ENCODE results near the gene PPP1R12B.
"Not testable (repeated sequence)": the region's sequence is repeated elsewhere in the genome, so short reads cannot be mapped to it uniquely, and the experiment has no call there.

PPP1R12B gene

DNA sequence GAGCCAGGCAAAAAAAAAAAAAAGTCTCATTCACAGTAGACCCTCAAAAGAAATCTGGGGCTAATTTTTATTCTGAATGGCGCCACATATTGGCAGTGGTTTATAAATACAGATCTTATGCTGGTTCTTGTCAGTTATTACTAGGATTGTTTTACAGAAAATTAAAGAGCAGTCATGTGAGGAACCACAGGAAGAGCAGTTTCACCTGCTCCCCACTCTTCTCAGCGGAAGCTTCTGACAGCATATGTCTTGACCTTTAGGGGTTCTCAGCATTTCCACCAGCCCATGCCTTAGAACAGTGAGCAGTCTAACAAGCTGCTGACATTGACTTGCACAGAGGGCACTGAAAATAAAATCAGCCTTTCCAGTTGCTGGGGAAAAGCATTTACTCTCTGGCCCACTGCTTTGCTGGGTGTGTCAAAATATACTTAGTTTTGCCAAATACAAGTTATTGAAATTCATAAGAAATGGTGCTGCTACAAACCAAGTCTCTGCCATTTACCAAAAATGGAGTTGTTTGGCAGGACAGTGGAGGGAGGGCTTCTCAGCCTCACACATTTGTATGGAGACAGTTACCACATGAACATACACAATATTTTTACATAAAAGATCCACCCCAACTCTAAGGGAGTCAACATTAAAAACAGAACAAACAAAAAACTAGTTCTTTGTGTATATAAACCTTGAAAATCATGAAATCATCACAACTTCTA lies 217.5 kb downstream of the PPP1R12B start:
- no peak for DNase-seq

DNA sequence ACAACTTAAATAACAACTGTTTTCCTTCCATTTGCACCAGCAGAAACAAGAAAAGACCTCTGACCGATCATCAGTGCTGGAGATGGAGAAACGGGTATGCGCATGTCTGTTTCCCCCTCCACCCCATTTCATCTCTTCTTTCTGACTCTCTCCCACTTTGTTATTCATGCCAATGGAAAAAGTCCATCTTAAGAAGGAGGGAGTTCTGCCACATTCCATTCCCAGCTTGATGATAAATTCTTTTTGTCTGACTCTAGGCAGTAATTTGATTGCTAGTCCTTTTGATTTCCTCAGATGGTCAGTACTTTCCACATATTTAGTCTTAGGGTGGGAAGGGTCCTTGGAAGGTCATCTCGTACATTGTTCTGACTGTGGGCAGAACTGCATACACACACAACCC lies 219.2 kb downstream of the PPP1R12B start:
- no peak for DNase-seq

DNA sequence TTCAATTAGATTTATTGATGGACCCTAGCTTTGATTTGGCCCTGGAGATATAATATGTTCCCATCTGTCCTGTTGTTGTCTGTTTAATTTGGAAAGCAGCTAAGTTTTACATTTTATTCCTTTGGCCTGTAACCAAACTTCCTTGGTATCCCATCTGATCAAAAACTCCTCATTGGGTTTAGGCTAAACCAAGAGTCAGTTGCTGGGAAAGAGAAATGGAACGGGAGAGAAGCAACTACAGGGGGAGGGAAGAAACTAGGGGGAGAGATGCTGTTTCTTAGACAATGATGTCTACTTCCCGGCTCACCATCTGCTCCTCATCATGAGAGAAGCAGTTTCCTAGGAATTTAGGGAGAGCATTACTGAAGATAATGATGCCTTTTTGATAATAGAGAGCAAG lies 219.9 kb downstream of the PPP1R12B start:
- DNase-seq: no peak

- no peak for DNase-seq
These were observed 220.3 kb downstream of the PPP1R12B start for GRCh38 chr1:202568826-202569225.

DNA sequence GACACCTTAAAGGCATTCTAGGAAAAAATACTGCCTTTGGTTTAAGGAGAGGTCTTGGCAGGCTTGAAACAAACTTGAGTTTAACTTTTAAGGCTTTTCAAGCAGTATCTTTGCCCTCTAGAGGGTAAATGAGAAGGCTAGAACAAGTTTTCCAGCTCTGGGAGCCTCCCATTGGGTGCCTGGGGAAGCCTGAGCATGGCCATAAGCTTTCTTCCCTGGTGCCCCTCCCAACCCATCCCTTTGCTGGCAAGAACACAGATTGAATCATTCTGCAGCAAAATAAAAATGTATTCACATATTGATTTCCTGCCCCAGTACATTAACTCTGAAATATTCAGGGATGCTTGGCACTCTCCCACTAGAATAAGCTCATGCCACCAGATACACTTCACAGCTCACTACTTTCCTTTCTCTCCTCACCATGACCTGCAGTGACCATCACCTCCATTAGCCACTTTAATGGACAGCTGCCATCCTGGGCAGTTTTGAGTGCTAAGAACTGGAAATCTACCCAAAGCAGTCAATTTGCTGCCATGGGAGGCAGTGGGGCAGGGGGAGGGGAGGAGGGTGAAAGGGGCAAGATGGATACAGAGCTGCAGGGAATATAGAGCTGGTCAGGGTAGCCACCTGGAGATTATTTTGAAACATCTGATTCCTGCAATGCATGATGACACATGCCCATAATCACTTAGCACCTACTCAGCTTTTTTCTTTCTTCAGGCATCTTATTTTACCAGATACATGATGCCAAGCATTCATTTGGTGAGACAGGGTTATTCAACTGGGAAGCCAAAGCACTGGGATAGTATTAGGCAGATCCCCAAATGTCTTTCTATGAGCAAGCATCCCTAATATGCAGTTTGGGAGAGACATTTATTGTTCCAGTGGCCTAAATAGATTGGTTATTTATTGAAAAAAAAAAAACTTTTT lies 221.2 kb downstream of the PPP1R12B start:
- DNase-seq: no peak

DNA sequence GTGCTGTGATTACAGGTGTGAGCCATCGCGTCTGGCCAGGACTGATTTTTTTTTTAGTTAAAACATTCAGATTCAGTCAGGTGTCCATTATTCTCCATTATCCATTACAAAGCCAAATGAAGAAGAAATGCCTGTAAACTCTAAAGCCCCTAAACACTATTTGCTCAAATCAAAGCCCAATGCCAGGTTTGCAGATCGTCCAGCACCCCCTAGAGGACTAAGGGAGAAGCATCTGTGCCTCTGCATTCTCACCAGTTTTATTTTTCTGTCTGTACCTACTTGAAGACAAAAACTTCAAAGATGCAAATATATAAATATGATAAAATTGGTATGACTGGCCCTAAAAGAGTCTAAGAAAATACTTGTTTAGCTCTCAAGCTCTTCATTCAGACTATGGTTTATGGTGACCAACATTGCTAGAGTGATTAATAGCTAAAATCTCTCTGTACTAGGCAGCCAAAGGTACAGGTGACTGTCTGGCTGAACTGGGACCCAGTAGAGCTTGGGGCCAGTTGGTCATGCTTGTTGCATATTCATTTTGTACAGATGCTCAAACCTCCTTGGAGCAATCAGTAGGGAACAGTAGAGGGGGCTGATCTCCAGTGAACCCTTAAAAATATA lies 223.3 kb downstream of the PPP1R12B start:
- DNase-seq: peak; percentile 23

DNA sequence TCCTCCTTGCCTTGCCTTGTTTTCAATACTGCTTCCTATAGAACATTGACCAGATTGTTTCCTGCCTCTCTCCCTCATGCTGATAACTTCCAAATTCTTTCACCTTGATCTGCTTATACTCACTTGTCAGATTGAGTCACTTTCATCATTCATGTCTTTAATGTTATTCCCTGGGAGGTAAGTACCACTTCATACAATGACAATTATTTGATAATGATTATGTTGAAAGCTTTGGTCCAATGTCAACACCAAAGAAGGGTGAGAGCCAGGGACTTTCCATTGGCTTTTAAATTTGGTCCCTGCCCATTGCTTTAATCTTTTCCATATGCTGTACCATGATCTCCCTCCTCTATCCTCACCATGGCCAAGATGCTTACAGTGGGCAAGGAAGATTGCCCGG lies 224.4 kb downstream of the PPP1R12B start:
- no peak for DNase-seq

- DNase-seq: no peak
These were observed 227.6 kb downstream of the PPP1R12B start for GRCh38 chr1:202575918-202576653.

GRCh38 chr1:202576816-202577215 lies 228.3 kb downstream of the PPP1R12B start:
- DNase-seq: no peak

DNA sequence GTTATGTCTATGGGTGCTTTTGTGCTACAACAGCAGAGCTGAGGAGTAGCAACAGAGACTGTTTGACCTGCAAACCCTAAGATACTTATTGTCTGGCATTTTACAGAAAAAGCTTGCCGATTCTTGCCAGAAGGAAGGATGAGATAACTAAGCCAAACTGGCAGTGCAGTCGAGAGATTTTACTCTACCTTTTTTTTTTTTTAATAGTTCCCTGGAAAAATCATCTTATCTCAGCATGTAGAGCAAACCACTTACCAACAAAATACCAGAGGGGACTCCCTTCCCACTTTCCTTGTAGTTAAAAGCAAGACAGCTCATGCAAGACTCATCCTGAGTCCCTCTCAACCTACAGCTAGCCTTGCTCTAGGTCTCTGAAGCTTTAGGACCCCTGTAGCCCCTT lies 228.9 kb downstream of the PPP1R12B start:
- no peak for DNase-seq

GRCh38 chr1:202578001-202578504 lies 229.6 kb downstream of the PPP1R12B start:
- no peak for DNase-seq

DNA sequence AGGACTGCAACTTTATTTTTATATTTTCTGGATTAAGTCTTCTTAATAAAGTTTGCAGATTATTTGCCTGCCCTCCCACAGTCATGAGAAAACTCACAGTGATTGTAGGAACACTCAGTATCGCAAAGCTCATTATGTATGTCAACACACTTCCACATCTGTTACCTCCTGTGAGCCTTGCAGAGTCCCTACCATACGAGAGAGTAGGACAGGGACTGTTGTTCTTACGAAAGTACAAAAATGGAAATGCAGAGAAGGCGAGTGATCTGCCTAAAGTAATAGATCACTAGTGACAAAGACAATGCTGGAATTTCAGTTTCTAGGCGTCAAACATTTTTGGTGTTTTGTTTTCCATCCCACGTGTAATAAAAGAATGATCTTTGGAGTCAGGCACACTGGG lies 230.1 kb downstream of the PPP1R12B start:
- DNase-seq: no peak

DNA sequence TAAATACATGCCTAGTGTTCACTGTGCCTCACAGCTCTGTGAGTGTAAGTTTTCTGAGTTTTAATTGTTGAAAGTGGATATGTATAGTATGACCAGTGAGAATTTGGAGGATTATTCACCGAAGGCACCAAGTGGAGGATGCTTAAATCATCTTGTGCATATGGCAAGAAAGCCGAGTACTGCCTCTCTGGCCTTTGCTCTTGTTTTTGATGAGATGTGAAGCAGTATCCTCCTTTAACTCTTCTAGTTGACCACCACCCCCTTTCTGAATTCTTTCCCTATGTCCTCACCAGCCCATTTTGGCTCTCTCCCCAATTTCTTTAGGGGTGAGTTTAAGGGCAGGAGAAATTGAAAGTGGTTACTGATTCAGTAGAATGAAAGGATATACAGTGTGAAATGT lies 231.3 kb downstream of the PPP1R12B start:
- no peak for DNase-seq

GRCh38 chr1:202580619-202581018 lies 232.1 kb downstream of the PPP1R12B start:
- no peak for DNase-seq

- not testable (repeated sequence) for DNase-seq
These were observed 233.9 kb downstream of the PPP1R12B start for GRCh38 chr1:202582350-202582749.

GRCh38 chr1:202584707-202585589 lies 236.4 kb downstream of the PPP1R12B start:
- DNase-seq: no peak

- DNase-seq: no peak
These were observed 237.1 kb downstream of the PPP1R12B start for GRCh38 chr1:202585590-202585933.

- DNase-seq: no peak
These were observed 237.7 kb downstream of the PPP1R12B start for GRCh38 chr1:202586018-202586821.

GRCh38 chr1:202586871-202587270 lies 238.4 kb downstream of the PPP1R12B start:
- no peak for DNase-seq

DNA sequence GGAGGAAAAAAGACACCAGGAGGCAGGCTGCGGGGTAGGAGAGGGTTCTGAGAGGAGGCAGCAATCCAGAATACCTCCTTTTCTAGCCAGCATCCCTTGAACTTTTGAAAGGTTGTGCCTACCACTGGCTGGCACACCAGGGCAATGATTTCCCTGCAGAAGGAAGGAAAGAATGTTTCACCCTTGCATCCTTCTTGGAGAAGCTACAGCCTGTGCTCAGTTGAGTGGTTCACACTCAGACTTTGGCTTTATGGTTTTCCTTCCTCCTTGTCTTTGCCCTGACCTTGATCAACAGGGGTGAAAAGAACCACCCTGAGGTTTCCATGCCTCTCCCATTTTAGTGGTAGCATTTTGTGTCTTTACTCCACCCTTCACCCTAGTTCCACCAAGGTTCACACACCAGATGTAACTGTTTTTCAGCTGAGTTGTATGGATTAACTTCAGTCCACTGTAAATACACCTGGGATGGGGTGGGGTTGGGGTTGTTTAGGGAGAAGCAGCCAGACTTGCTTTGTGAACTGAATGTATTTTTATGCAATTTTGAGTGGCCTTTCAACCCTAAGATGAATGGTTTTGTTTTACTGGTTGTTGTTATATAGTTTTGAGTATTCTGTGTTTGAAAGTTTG lies 239.5 kb downstream of the PPP1R12B start:
- no peak for DNase-seq

All from CD4-positive, alpha-beta T cell treated with Interleukin-4 for 4 hours (primary cell).